Transverse colon (tissue), 4 donors: ENCODE measurements around the gene SNRNP25. TPM values are rescaled to one million over a fixed set of nuclear protein-coding genes. Genes with fewer than 3 reads are reported as not detected.

ENCODE experiments used
- DNase-seq: peaks from one replicate; pipeline ENCODE4 v3.0.0-alpha.2; 2019
- H3K27ac ChIP-seq, 4 donors: fragments of 200-600 bp; sonication (generic); 2 replicates each; pipeline ENCODE4 v1.5.1; 2016 to 2018; ENCODE audit warnings: inconsistent platforms in 4 of 4
- H3K27me3 ChIP-seq: fragments of 200-600 bp; sonication (generic); 2 replicates; pipeline ENCODE4 v1.5.1; 2017; ENCODE audit warnings: inconsistent platforms
- H3K36me3 ChIP-seq, 4 donors: fragments of 200-600 bp; sonication (generic); 2 replicates each; pipeline ENCODE4 v1.5.1; 2017 to 2019; ENCODE audit warnings: inconsistent platforms in 4 of 4
- H3K4me1 ChIP-seq, 4 donors: fragments of 200-600 bp; sonication (generic); 2 replicates each; pipeline ENCODE4 v1.5.1; 2017 to 2020; ENCODE audit warnings: inconsistent platforms in 4 of 4
- H3K4me3 ChIP-seq, 4 donors: fragments of 200-600 bp; sonication (generic); 1 replicate in 1 of 4; 2 replicates in 3 of 4; pipeline versions ENCODE4 v1.5.1 to v1.6.1; 2017 to 2019; ENCODE audit warnings: inconsistent platforms in 4 of 4
- H3K9me3 ChIP-seq, 2 donors: fragments of 200-600 bp; sonication (generic); 2 replicates each; pipeline ENCODE4 v1.5.1; 2017 to 2019; ENCODE audit warnings: inconsistent platforms in 2 of 2
- EP300 ChIP-seq: sonication (generic); formaldehyde crosslinking; IDR thresholded peaks from one replicate; pipeline ENCODE4 v1.6.1; 2017; ENCODE audit warnings: antibody characterized with exemption, low read depth
- POLR2A ChIP-seq: fragments of 450-650 bp; IDR thresholded peaks from one replicate; pipeline ENCODE4 v1.6.1; 2016; ENCODE audit warnings: antibody characterized with exemption, mild to moderate bottlenecking, moderate library complexity
- POLR2AphosphoS5 ChIP-seq, 3 donors: sonication (generic); formaldehyde crosslinking; IDR thresholded peaks; one replicate each; pipeline ENCODE4 v1.6.1; 2016; ENCODE audit warnings: antibody characterized with exemption in 3 of 3
- WGBS, 2 donors: methylation state at CpG; one replicate each; pipeline ENCODE4 v1.1.5; 2018; ENCODE audit warnings: low coverage in 1 of 2; 5-methylcytosine and 5-hydroxymethylcytosine counted together
- in situ Hi-C, 4 donors: fragments of 200-750 bp; cut with MboI; loops; one replicate each; pipeline versions ENCODE4 v1.15.0 to v1.15.1; 2017; ENCODE audit warnings: low sequenced_read_pairs in 3 of 4, low pct_ligation_motif_present in 1 of 4, low pct_unique_long_range_greater_than_20kb in 1 of 4
- intact Hi-C: fragments of 100-400 bp; cut with DNase I; formaldehyde crosslinking; loops from one replicate; pipeline ENCODE4 v1.15.1; 2023; ENCODE audit warnings: low total_unique reads
- total RNA-seq, 4 donors: library from RNA; depleted of rRNA; stranded (reverse); fragments of >200 nt; gene quantifications; one replicate each; pipeline ENCODE4 v1.1.0, GENCODE V29; 2016
- TF ChIP-seq, protein P1 (sequence below), 5 experiments: fragments of 200-600 bp in 3 of 5; fragments of 450-650 bp in 2 of 5; sonication (generic) in 3 of 5; IDR thresholded peaks; 1 replicate in 2 of 5; 2 replicates in 3 of 5; pipeline ENCODE4 v1.5.1; 2016 to 2017; ENCODE audit warnings: antibody characterized with exemption in 5 of 5, inconsistent platforms in 3 of 5, mild to moderate bottlenecking in 2 of 5, moderate library complexity in 1 of 5

The SNRNP25 gene
- total RNA-seq, 4 donors from 2014 or later = 5.6 to 27.9 (median 20.2) TPM

DNA sequence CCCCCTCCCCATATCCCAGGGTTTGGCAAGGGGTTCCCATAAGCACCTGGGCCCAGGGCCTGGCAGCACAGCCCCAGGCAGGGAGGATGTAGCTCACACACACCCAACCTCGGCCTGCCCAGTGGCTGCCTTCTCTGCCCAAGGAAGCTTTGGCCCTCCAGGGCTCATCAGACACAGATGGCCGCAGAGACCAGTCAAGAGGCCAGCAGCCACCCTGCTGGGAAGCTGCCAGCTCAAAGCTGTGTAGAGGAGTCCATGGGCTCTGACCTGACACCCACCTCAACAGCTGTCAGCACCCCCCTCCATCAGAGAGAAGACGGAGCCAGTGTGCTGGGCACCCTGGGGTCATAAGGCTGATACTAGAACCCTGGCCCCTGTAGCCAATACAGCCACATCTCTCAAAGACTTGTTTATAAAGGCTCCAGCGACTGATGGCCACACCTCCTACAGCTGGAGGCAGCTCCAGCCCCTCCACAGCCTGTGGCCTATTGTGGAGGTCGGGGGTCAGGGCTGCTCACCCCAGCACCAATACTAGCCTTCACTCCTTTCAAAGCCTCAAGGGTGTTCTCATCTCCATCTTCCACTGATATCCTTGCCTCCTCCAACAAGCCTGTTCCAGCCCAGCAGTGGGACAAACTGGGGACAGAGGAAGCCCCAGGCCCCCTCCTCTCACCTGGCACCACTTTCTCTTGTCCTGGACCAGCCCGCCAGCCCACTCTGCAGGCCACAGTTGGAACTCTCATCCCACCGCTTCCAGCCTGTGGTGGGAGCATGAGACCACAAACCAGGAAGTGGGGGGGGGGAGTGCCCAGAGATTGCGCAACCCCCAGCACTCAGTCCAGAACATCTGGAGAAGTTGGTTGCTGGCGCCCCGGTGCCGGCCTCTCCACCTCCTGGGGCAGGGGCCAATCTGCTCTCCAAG lies 22.2 kb downstream of the SNRNP25 start:
- TF ChIP-seq, protein P1, sequence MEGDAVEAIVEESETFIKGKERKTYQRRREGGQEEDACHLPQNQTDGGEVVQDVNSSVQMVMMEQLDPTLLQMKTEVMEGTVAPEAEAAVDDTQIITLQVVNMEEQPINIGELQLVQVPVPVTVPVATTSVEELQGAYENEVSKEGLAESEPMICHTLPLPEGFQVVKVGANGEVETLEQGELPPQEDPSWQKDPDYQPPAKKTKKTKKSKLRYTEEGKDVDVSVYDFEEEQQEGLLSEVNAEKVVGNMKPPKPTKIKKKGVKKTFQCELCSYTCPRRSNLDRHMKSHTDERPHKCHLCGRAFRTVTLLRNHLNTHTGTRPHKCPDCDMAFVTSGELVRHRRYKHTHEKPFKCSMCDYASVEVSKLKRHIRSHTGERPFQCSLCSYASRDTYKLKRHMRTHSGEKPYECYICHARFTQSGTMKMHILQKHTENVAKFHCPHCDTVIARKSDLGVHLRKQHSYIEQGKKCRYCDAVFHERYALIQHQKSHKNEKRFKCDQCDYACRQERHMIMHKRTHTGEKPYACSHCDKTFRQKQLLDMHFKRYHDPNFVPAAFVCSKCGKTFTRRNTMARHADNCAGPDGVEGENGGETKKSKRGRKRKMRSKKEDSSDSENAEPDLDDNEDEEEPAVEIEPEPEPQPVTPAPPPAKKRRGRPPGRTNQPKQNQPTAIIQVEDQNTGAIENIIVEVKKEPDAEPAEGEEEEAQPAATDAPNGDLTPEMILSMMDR (IDR thresholded peaks at IDR 0.05) = peak in 1 of 5 experiments; percentile 19
- peak in 1 of 3 donors; percentile 10 for TF ChIP-seq POLR2AphosphoS5 (IDR thresholded peaks at IDR 0.05)
- no peak for TF ChIP-seq EP300
- TF ChIP-seq POLR2A = no peak
- DNase-seq = peak; percentile 71
- in situ Hi-C loops (no loop called here), intact Hi-C loops (no loop called here)
- Histone ChIP-seq H3K27me3 (no peaks in the 10 kb centered on the region), H3K27ac (peak overlapping the region; percentile 88 to 94 (median 92)), H3K36me3 (no peaks in the 10 kb centered on the region), H3K4me3 (no peak overlapping the region), H3K9me3 (no peaks in the 10 kb centered on the region), H3K4me1 (peaks cover 19 to 57% (median 47%) of the 10 kb centered on the region in 4 donors)
- WGBS, 2 donors = 40% methylated on average over 9 of the region's 11 CpGs; no CpG with 5 or more reads in 1 of the 2 donors

DNA sequence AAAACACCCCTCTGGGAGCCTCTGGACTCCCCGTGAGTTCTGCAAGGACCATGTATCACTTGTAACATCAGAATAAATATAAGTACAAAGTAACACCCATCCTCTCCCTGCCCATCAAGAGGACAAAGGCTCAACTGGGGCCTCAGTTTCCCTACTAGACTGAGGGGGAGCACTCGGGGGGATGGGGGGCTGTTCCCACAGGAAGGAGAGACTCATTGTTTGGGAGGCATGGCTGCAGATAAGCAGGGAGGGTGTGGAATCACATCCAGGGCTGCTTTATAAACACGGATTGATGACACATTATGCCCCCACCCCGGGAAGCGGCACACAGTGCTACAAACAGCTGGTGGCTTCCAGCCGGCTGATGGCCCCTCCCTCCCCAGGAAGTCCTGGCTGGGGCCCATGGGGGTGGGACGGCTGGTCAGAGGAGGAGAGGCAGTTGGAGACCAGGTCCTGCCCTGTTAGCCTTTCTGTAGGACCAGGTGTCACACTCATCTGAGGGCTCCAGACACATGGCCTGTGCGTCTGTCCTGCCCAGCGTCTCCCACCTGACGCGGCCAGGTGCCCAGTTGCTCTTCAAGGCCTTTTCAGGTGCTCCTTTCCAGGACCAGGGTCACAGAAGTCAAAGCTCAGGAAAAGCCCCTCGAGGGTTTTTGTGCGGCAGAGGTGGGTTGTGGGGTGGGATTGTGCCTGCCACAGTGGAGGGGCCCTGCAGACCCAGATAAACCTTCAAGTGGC lies 23.1 kb downstream of the SNRNP25 start:
- Histone ChIP-seq H3K4me1 (peaks cover 14 to 49% (median 38%) of the 10 kb centered on the region in 4 donors), H3K9me3 (no peaks in the 10 kb centered on the region), H3K36me3 (no peaks in the 10 kb centered on the region), H3K4me3 (peak overlapping the region in 2 of 4 donors; percentile 87 to 93), H3K27ac (peak overlapping the region; percentile 88 to 94 (median 92)), H3K27me3 (no peaks in the 10 kb centered on the region)
- intact Hi-C loops = no loop called here
- peak; percentile 71 for DNase-seq
- in situ Hi-C loops = no loop called here
- WGBS, 2 donors = 28 to 50% methylated on average over 2 to 13 of the region's 13 CpGs
- TF ChIP-seq, protein P1 (IDR thresholded peaks at IDR 0.05) = no peak
- TF ChIP-seq POLR2AphosphoS5 (IDR thresholded peaks at IDR 0.05) = peak; percentile 26 to 56 (median 46)

DNA sequence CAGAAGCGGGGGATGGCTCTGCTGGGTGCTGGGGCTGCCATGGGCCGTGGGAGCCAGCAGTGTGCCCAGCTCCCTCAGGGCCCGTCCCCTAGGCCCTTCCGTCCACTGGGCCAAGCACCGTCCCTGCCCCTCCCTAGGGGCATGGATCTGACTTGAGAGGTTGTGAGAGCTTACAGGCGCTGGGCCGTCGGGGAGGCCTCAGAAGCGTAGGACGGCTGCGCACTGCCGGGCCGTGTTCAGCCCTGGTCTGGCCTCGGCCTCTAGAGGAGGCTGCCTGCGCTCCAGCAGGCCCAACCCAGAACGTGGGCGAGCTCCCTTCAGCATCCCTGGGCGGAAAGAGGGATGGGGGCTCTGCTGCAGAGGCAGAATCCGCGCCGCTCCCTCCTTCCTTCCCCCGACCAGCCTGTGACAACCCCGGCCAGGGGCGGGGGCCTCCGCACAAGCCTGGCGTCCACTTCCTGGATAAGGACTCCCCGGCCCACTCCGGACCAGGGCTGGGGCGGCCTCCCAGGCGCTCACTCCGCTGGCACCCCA lies 23.7 kb downstream of the SNRNP25 start:
- peak overlapping the region; percentile 70 to 93 (median 82) for H3K4me3 ChIP-seq
- no peaks in the 10 kb centered on the region for H3K9me3 ChIP-seq
- TF ChIP-seq, protein P1 (IDR thresholded peaks at IDR 0.05) = no peak
- no peak for TF ChIP-seq POLR2A
- peak in 1 of 3 donors; percentile 14 for TF ChIP-seq POLR2AphosphoS5 (IDR thresholded peaks at IDR 0.05)
- H3K36me3 ChIP-seq = no peaks in the 10 kb centered on the region
- peak overlapping the region; percentile 88 to 94 (median 92) for H3K27ac ChIP-seq
- in situ Hi-C loops (no loop called here), intact Hi-C loops (no loop called here)
- H3K4me1 ChIP-seq = peaks cover 14 to 46% (median 37%) of the 10 kb centered on the region in 4 donors
- H3K27me3 ChIP-seq = no peaks in the 10 kb centered on the region
- WGBS, 2 donors = 8% methylated on average over 25 of the region's 31 CpGs; no CpG with 5 or more reads in 1 of the 2 donors
- peak; percentile 54 for DNase-seq
